H1 (cell line): ENCODE data around the gene PRLH. TPM values are rescaled to one million over a fixed set of nuclear protein-coding genes. Genes with fewer than 3 reads are reported as not detected.

Source experiments
- CTCF ChIA-PET: fragments of 300-600 bp; sonication (Branson Sonifier 250); formaldehyde crosslinking; loops from one replicate; lab custom pipeline; 2021; ENCODE audit not compliant: partially characterized antibody; lab: Charles Lee
- POLR2A ChIA-PET: fragments of 300-600 bp; sonication (Branson Sonifier 250); formaldehyde crosslinking; loops from one replicate; lab custom pipeline; 2021; ENCODE audit warnings: inconsistent platforms; ENCODE audit not compliant: partially characterized antibody; lab: Charles Lee
- DNase-seq, 2 experiments: peaks; one replicate each; pipeline versions ENCODE4 v3.0.0 to v3.0.0-alpha.2; 2010 to 2022; ENCODE audit warnings: low spot score in 2 of 2, low read depth in 1 of 2, mixed read lengths in 1 of 2
- FAIRE-seq: peaks from 2 replicates; lab custom pipeline; 2011; peaks lifted over from hg19 to GRCh38; lab: Jason Lieb, UNC
- H2AFZ ChIP-seq: 2 replicates; pipeline ENCODE4 v1.8.1; 2012; ENCODE audit warnings: low read length, inconsistent platforms
- H2AK5ac ChIP-seq: 2 replicates; pipeline ENCODE4 v1.6.1; 2013; ENCODE audit warnings: low read depth, low read length
- H2BK120ac ChIP-seq: replicated peaks from 2 replicates; pipeline ENCODE3; 2013; ENCODE audit warnings: low read depth, low read length, inconsistent platforms
- H2BK12ac ChIP-seq: 2 replicates; pipeline ENCODE4 v1.6.1; 2013; ENCODE audit warnings: low read depth, low read length
- H2BK15ac ChIP-seq: 2 replicates; pipeline ENCODE4 v1.6.1; 2013; ENCODE audit warnings: low read length
- H2BK20ac ChIP-seq: 2 replicates; pipeline ENCODE4 v1.6.1; 2013; ENCODE audit warnings: low read length
- H2BK5ac ChIP-seq: 2 replicates; pipeline ENCODE4 v1.6.1; 2013; ENCODE audit warnings: low read depth, low read length
- H3K14ac ChIP-seq: 2 replicates; pipeline ENCODE4 v1.6.1; 2013; ENCODE audit warnings: inconsistent platforms; ENCODE audit not compliant: insufficient read length
- H3K18ac ChIP-seq: 2 replicates; pipeline ENCODE4 v1.6.1; 2013; ENCODE audit warnings: low read length; ENCODE audit errors: extremely low read depth
- H3K23ac ChIP-seq: 2 replicates; pipeline ENCODE4 v1.6.1; 2013; ENCODE audit warnings: inconsistent platforms; ENCODE audit not compliant: insufficient read length
- H3K23me2 ChIP-seq: 2 replicates; pipeline ENCODE4 v1.6.1; 2013; ENCODE audit warnings: low read depth, low read length
- H3K27ac ChIP-seq: 2 replicates; pipeline ENCODE4 v1.6.1; 2011; ENCODE audit warnings: low read depth, low read length, inconsistent platforms
- H3K27me3 ChIP-seq, 4 experiments: replicated peaks in 1 of 4; 1 replicate in 1 of 4; 2 replicates in 3 of 4; pipeline versions ENCODE4 v1.6.1 to v1.8.1; 2011 to 2013; ENCODE audit warnings: low read length in 3 of 4, mild to moderate bottlenecking in 3 of 4, inconsistent platforms in 2 of 4, mixed read lengths in 2 of 4, moderate library complexity in 1 of 4; ENCODE audit not compliant: control insufficient read depth in 3 of 4, insufficient read depth in 3 of 4; ENCODE audit errors: extremely low read depth in 1 of 4
- H3K36me3 ChIP-seq, 4 experiments: 2 replicates each; pipeline versions ENCODE4 v1.6.1 to v1.8.1; 2011 to 2013; ENCODE audit warnings: mild to moderate bottlenecking in 4 of 4, low read length in 3 of 4, moderate library complexity in 2 of 4, control low read depth in 1 of 4, inconsistent platforms in 1 of 4; ENCODE audit not compliant: insufficient read depth in 4 of 4, control insufficient read depth in 2 of 4
- H3K4ac ChIP-seq: replicated peaks from 2 replicates; pipeline ENCODE3; 2013; ENCODE audit warnings: low read length, low read depth, mixed read lengths, inconsistent platforms; ENCODE audit not compliant: insufficient read length
- H3K4me1 ChIP-seq, 4 experiments: replicated peaks in 1 of 4; 1 replicate in 1 of 4; 2 replicates in 3 of 4; pipeline versions ENCODE4 v1.6.1 to v1.8.1; 2011 to 2013; ENCODE audit warnings: low read length in 3 of 4, inconsistent platforms in 2 of 4, mixed read lengths in 1 of 4; ENCODE audit not compliant: insufficient read depth in 4 of 4, control insufficient read depth in 3 of 4
- H3K4me2 ChIP-seq, 2 experiments: 2 replicates each; pipeline versions ENCODE4 v1.6.1 to v1.8.1; 2011 to 2013; ENCODE audit warnings: low read depth in 2 of 2, low read length in 2 of 2, control low read depth in 1 of 2, inconsistent platforms in 1 of 2, mild to moderate bottlenecking in 1 of 2; ENCODE audit not compliant: insufficient read depth in 1 of 2
- H3K4me3 ChIP-seq, 4 experiments: fragments of 200-600, 300-600 bp in 1 of 4; sonication (generic), shearing (Covaris generic), sonication (Bioruptor Twin) in 1 of 4; 2 replicates each; pipeline versions ENCODE4 v1.5.1 to v1.8.1; 2011 to 2016; ENCODE audit warnings: low read length in 4 of 4, low read depth in 3 of 4, control low read depth in 2 of 4, inconsistent platforms in 2 of 4, mild to moderate bottlenecking in 2 of 4, mixed read lengths in 1 of 4, moderate library complexity in 1 of 4; ENCODE audit not compliant: insufficient read depth in 2 of 4; ENCODE audit errors: extremely low read depth in 1 of 4
- H3K56ac ChIP-seq: replicated peaks from 2 replicates; pipeline ENCODE3; 2013; ENCODE audit warnings: low read depth, mild to moderate bottlenecking, mixed read lengths, low read length, inconsistent platforms; ENCODE audit not compliant: insufficient read length
- H3K79me1 ChIP-seq: 2 replicates; pipeline ENCODE4 v1.6.1; 2013; ENCODE audit warnings: low read depth, low read length, control low read depth
- H3K79me2 ChIP-seq, 2 experiments: 2 replicates each; pipeline versions ENCODE4 v1.6.1 to v1.8.1; 2012 to 2013; ENCODE audit warnings: low read length in 2 of 2, mild to moderate bottlenecking in 2 of 2, inconsistent platforms in 1 of 2; ENCODE audit not compliant: insufficient read depth in 2 of 2, control insufficient read depth in 1 of 2
- H3K9ac ChIP-seq, 4 experiments: replicated peaks in 1 of 4; 1 replicate in 1 of 4; 2 replicates in 3 of 4; pipeline versions ENCODE4 v1.6.1 to v1.8.1; 2011 to 2013; ENCODE audit warnings: low read depth in 3 of 4, low read length in 3 of 4, control low read depth in 2 of 4, mild to moderate bottlenecking in 2 of 4, moderate library complexity in 2 of 4, inconsistent platforms in 1 of 4; ENCODE audit errors: extremely low read depth in 1 of 4
- H3K9me3 ChIP-seq, 2 experiments: 2 replicates each; pipeline versions ENCODE4 v1.6.1 to v1.8.1; 2012 to 2013; ENCODE audit warnings: mild to moderate bottlenecking in 2 of 2, moderate library complexity in 2 of 2, control low read depth in 1 of 2, inconsistent platforms in 1 of 2, low read depth in 1 of 2, low read length in 1 of 2, mixed read lengths in 1 of 2; ENCODE audit not compliant: insufficient read depth in 2 of 2
- H4K20me1 ChIP-seq, 2 experiments: replicated peaks in 1 of 2; 2 replicates each; pipeline versions ENCODE3 to v1.8.1; 2011 to 2013; ENCODE audit warnings: inconsistent platforms in 2 of 2, low read length in 2 of 2, mild to moderate bottlenecking in 1 of 2; ENCODE audit not compliant: insufficient read depth in 2 of 2, control insufficient read depth in 1 of 2
- H4K5ac ChIP-seq: 2 replicates; pipeline ENCODE4 v1.6.1; 2013; ENCODE audit warnings: low read length, low read depth, mixed read lengths, inconsistent platforms; ENCODE audit not compliant: insufficient read length
- H4K8ac ChIP-seq: 2 replicates; pipeline ENCODE4 v1.8.0; 2013; ENCODE audit warnings: mild to moderate bottlenecking, moderate library complexity, low read length, inconsistent platforms; ENCODE audit not compliant: insufficient read depth; ENCODE audit errors: extremely low read depth
- H4K91ac ChIP-seq: replicated peaks from 2 replicates; pipeline ENCODE3; 2013; ENCODE audit warnings: low read length, mixed read lengths, inconsistent platforms; ENCODE audit not compliant: insufficient read length
- ASH2L ChIP-seq: fragments of 200-600, 300-600 bp; sonication (generic); IDR thresholded peaks from one replicate; pipeline ENCODE4 v1.7.1; 2017; ENCODE audit warnings: low read length
- BCL11A ChIP-seq, 2 experiments: IDR thresholded peaks; one replicate each; pipeline ENCODE4 v1.6.1; 2011; ENCODE audit warnings: low read depth in 2 of 2, low read length in 2 of 2, mild to moderate bottlenecking in 2 of 2
- CHD1 ChIP-seq: IDR thresholded peaks from 2 replicates; pipeline ENCODE4 v1.6.1; 2012; ENCODE audit warnings: low read depth, low read length, improper control_type of control experiment
- EGR1 ChIP-seq: IDR thresholded peaks from 2 replicates; pipeline ENCODE4 v1.6.1; 2011; ENCODE audit warnings: low read depth, low read length, borderline replicate concordance
- GABPA ChIP-seq: IDR thresholded peaks from 2 replicates; pipeline ENCODE4 v1.6.1; 2011; ENCODE audit warnings: mild to moderate bottlenecking, low read length, moderate library complexity, borderline replicate concordance; ENCODE audit not compliant: insufficient read depth
- KDM4A ChIP-seq: IDR thresholded peaks from one replicate; pipeline ENCODE4 v1.7.1; 2012; ENCODE audit warnings: low read depth, mild to moderate bottlenecking, moderate library complexity, low read length, inconsistent platforms; ENCODE audit not compliant: severe bottlenecking
- NRF1 ChIP-seq: IDR thresholded peaks from 2 replicates; pipeline ENCODE4 v1.6.1; 2011; ENCODE audit warnings: mild to moderate bottlenecking, low read depth, low read length, improper control_type of control experiment
- SAP30 ChIP-seq: fragments of 300-600 bp; sonication (generic); IDR thresholded peaks from 2 replicates; pipeline ENCODE4 v1.7.1; 2012; ENCODE audit warnings: low read length, moderate library complexity, mild to moderate bottlenecking, inconsistent platforms; ENCODE audit not compliant: insufficient read depth, insufficient replicate concordance
- SP1 ChIP-seq: IDR thresholded peaks from 2 replicates; pipeline ENCODE4 v1.6.1; 2011; ENCODE audit warnings: low read depth, low read length
- SUZ12 ChIP-seq: fragments of 200-600 bp; sonication (generic); IDR thresholded peaks from 2 replicates; pipeline ENCODE4 v1.6.1; 2012; ENCODE audit warnings: mild to moderate bottlenecking, inconsistent platforms, low read length, moderate library complexity, mixed read lengths
- TEAD4 ChIP-seq: IDR thresholded peaks from 2 replicates; pipeline ENCODE4 v1.6.1; 2012; ENCODE audit warnings: low read depth, low read length, inconsistent platforms, mixed read lengths
- USF2 ChIP-seq: IDR thresholded peaks from 2 replicates; pipeline ENCODE4 v1.6.1; 2011; ENCODE audit warnings: low read length, improper control_type of control experiment
- ZNF274 ChIP-seq: IDR thresholded peaks from 2 replicates; pipeline ENCODE4 v1.7.0; 2012; ENCODE audit warnings: low read length, borderline replicate concordance; ENCODE audit errors: extremely low read depth
- WGBS, 2 experiments: shearing (Covaris generic) in 1 of 2; methylation state at CpG; one replicate each; pipeline versions ENCODE4 v1.1.6 to v1.1.7; 2013 to 2015; ENCODE audit warnings: low lambda C conversion rate in 2 of 2, mixed read lengths in 2 of 2, inconsistent platforms in 1 of 2, low coverage in 1 of 2, missing lambda C conversion rate in 1 of 2; ENCODE audit not compliant: insufficient replicate concordance in 2 of 2, insufficient coverage in 1 of 2, insufficient read length in 1 of 2; ENCODE audit errors: extremely low coverage in 1 of 2, missing lambda C conversion rate in 1 of 2; 5-methylcytosine and 5-hydroxymethylcytosine counted together
- polyA plus RNA-seq, 7 experiments: library from polyadenylated mRNA; depleted of rRNA in 3 of 7; stranded (reverse) in 5 of 7; unstranded in 2 of 7; fragments of >200 nt in 5 of 7; fragments of 200-250 nt in 2 of 7; gene quantifications; 1 replicate in 5 of 7; 2 replicates in 1 of 7; 4 replicates in 1 of 7; pipeline versions ENCODE4 v1.2.1 to v1.2.3, GENCODE V29; 2011 to 2013; ENCODE audit warnings: missing spikeins in 2 of 7, mixed read lengths in 2 of 7
- total RNA-seq: library from RNA; stranded (reverse); fragmentation: NEBNext Ultra II Directional; extraction: Animal tissue kit (Norgen Biotek cat#: 25700); gene quantifications from 2 replicates; pipeline ENCODE4 v1.2.1, GENCODE V29; 2021

Gene PRLH
- total and polyA plus RNA-seq, 2 of the 8 experiments (the other 6 are each of a cell fraction or from before 2014, with no cell fraction given): not detected

DNA sequence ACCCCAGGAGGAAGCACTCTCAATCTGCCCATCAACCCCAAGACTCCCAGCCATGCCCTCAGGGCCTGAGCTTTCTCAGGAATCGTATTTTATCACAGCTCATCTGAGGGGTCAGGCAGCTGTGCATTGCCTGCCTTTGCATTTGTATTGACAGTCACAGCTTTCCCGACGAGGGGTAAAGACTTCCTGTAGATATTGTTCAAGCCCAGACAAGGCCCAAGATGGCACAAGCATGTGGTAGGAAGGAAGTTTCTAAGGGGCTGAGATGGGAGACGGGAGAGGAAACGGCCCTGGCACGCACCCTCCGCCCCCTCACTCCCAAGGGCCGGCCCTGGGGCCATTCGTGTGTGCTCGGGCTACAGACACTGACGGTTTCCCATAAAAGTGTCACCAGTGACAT is 34.2 kb upstream of the PRLH start:
- H3K4me2 ChIP-seq: no peak overlapping the region
- no peak overlapping the region for H3K27ac ChIP-seq
- CTCF ChIA-PET: interaction anchor here (0.6 to 3.7 kb wide), 11 partner anchors 8 to 367 kb away, joined by 3 to 28 read pairs (median 4); no protein-coding TSS in a partner anchor
- TF ChIP-seq SP1: no peak
- TF ChIP-seq NRF1: no peak
- no peak for TF ChIP-seq ASH2L
- TF ChIP-seq SUZ12: no peak
- TF ChIP-seq ZNF274: no peak
- no peak for TF ChIP-seq CHD1
- no peak for TF ChIP-seq SAP30
- TF ChIP-seq USF2: no peak
- TF ChIP-seq KDM4A: no peak
- TF ChIP-seq BCL11A (IDR thresholded peaks at IDR 0.05; ENCODE audit: low read depth in 2 of 2, low read length in 2 of 2): no peak
- no peak for TF ChIP-seq GABPA
- no peak for TF ChIP-seq EGR1
- no peak for TF ChIP-seq TEAD4

More for the DNA sequence above, 34.2 kb upstream of the PRLH start:
- Histone ChIP-seq H3K9ac (no peak overlapping the region), H2BK5ac (no peak overlapping the region), H3K4ac (no peak overlapping the region), H4K91ac (no peak overlapping the region), H3K23me2 (no peaks in the 10 kb centered on the region), H3K14ac (no peak overlapping the region), H3K9me3 (no peaks in the 10 kb centered on the region), H2BK20ac (no peak overlapping the region), H2AFZ (no peak overlapping the region), H3K79me2 (no peaks in the 10 kb centered on the region), H4K8ac (no peak overlapping the region), H3K27me3 (no peaks in the 10 kb centered on the region), H4K5ac (no peak overlapping the region), H3K56ac (no peak overlapping the region), H2BK120ac (no peak overlapping the region), H2BK15ac (no peak overlapping the region), H4K20me1 (peaks cover 0 to 2% of the 10 kb centered on the region in 2 experiments), H3K4me3 (no peak overlapping the region), H2BK12ac (no peak overlapping the region), H3K36me3 (peaks cover 0 to 6% (median 0%) of the 10 kb centered on the region in 4 experiments; a peak in 1 of 8 replicates), H3K79me1 (peaks cover 3% of the 10 kb centered on the region; the same call in 1 of the 2 replicates), H3K4me1 (no peaks in the 10 kb centered on the region; a peak in 1 of 7 replicates), H3K23ac (no peak overlapping the region), H3K18ac (no peak overlapping the region), H2AK5ac (no peak overlapping the region)
- DNase-seq (no peak), FAIRE-seq (no peak)
- WGBS, 2 experiments: 90% methylated on average over 10 of the region's 11 CpGs; no CpG with 5 or more reads in 1 of the 2 experiments
- POLR2A ChIA-PET: interaction anchor here (1.5 to 2.0 kb wide), 3 partner anchors 9 to 54 kb away, joined by 3 to 9 read pairs (median 5); no protein-coding TSS in a partner anchor
